ENCODE data around the gene PTPRB.

The PTPRB gene

DNA sequence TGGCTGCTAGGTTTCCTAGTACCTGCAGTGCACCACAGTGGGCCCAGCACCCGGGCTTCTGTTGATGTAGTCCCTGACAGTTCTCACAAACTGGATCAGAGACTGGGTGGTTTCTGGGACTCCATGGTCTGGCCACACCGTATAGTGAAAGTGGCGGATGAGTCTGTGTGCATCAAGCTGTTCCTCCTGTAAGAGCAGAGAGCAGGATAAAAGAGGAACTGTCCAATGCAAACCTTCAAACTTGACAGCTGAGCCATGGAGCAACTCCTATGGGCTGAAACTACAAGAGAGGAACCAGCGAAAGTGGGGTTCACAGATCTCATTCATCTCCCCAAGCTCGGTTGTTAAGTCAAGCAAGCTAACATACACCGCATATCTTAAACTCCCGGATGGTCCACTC lies 102.8 kb downstream of the PTPRB start:
- ChIA-PET CTCF (no interaction called here), POLR2A (no interaction called here)
- H3K4me3 ChIP-seq (ENCODE audit: low read depth, low read length): no peak overlapping the region
- H3K27ac ChIP-seq (ENCODE audit: extremely low read depth, low read depth, low read length): no peak overlapping the region
- H3K9me3 ChIP-seq (ENCODE audit: control insufficient read depth, insufficient read depth, low read depth, low read length): no peaks in the 10 kb centered on the region
- no peaks in the 10 kb centered on the region for H3K36me3 ChIP-seq (ENCODE audit: control insufficient read depth in 2 of 2, insufficient read depth in 1 of 2, low read length in 2 of 2)
- no peaks in the 10 kb centered on the region for H3K4me1 ChIP-seq (ENCODE audit: control insufficient read depth, insufficient read depth, low read length)
- TF ChIP-seq, protein P1, sequence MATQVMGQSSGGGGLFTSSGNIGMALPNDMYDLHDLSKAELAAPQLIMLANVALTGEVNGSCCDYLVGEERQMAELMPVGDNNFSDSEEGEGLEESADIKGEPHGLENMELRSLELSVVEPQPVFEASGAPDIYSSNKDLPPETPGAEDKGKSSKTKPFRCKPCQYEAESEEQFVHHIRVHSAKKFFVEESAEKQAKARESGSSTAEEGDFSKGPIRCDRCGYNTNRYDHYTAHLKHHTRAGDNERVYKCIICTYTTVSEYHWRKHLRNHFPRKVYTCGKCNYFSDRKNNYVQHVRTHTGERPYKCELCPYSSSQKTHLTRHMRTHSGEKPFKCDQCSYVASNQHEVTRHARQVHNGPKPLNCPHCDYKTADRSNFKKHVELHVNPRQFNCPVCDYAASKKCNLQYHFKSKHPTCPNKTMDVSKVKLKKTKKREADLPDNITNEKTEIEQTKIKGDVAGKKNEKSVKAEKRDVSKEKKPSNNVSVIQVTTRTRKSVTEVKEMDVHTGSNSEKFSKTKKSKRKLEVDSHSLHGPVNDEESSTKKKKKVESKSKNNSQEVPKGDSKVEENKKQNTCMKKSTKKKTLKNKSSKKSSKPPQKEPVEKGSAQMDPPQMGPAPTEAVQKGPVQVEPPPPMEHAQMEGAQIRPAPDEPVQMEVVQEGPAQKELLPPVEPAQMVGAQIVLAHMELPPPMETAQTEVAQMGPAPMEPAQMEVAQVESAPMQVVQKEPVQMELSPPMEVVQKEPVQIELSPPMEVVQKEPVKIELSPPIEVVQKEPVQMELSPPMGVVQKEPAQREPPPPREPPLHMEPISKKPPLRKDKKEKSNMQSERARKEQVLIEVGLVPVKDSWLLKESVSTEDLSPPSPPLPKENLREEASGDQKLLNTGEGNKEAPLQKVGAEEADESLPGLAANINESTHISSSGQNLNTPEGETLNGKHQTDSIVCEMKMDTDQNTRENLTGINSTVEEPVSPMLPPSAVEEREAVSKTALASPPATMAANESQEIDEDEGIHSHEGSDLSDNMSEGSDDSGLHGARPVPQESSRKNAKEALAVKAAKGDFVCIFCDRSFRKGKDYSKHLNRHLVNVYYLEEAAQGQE (tag by site-specific recombination; IDR thresholded peaks at IDR 0.05): peak; percentile 45; the same call in 1 of the 2 replicates
- no peak for TF ChIP-seq TRIM28 (IDR thresholded peaks at IDR 0.05; ENCODE audit: borderline replicate concordance, low read length)
- no peak for TF ChIP-seq ZNF335 (tag by site-specific recombination; conservative IDR thresholded peaks at IDR 0.05)
- TF ChIP-seq ZNF132 (tag by site-specific recombination; IDR thresholded peaks at IDR 0.05; ENCODE audit: borderline replicate concordance): no peak
- no peak for TF ChIP-seq ZNF561 (tag by site-specific recombination; IDR thresholded peaks at IDR 0.05; ENCODE audit: borderline replicate concordance)

- no peak overlapping the region for H3K27ac ChIP-seq (ENCODE audit: extremely low read depth, low read depth, low read length)
- no peaks in the 10 kb centered on the region for H3K4me1 ChIP-seq (ENCODE audit: control insufficient read depth, insufficient read depth, low read length)
- H3K9me3 ChIP-seq (ENCODE audit: control insufficient read depth, insufficient read depth, low read depth, low read length): no peaks in the 10 kb centered on the region
- H3K4me3 ChIP-seq (ENCODE audit: low read depth, low read length): no peak overlapping the region
- POLR2A ChIA-PET: no interaction called here
- CTCF ChIA-PET: no interaction called here
- no peaks in the 10 kb centered on the region for H3K36me3 ChIP-seq (ENCODE audit: control insufficient read depth in 2 of 2, insufficient read depth in 1 of 2, low read length in 2 of 2)
- TF ChIP-seq ZNF555 (tag by site-specific recombination; conservative IDR thresholded peaks at IDR 0.05) (no peak), ZNF639 (tag by site-specific recombination; IDR thresholded peaks at IDR 0.05) (no peak), PRDM10 (tag by site-specific recombination; IDR thresholded peaks at IDR 0.05) (no peak), ZNF184 (tag by site-specific recombination; IDR thresholded peaks at IDR 0.05) (no peak), ZNF747 (tag by site-specific recombination; IDR thresholded peaks at IDR 0.05) (no peak), ZNF26 (tag by site-specific recombination; IDR thresholded peaks at IDR 0.05) (no peak), ZNF10 (tag by site-specific recombination; IDR thresholded peaks at IDR 0.05) (no peak), ZNF274 (IDR thresholded peaks at IDR 0.05; ENCODE audit: low read length) (no peak), ZNF274 (tag by site-specific recombination; IDR thresholded peaks at IDR 0.05; ENCODE audit: borderline replicate concordance) (no peak)
- TF ChIP-seq, protein P2, sequence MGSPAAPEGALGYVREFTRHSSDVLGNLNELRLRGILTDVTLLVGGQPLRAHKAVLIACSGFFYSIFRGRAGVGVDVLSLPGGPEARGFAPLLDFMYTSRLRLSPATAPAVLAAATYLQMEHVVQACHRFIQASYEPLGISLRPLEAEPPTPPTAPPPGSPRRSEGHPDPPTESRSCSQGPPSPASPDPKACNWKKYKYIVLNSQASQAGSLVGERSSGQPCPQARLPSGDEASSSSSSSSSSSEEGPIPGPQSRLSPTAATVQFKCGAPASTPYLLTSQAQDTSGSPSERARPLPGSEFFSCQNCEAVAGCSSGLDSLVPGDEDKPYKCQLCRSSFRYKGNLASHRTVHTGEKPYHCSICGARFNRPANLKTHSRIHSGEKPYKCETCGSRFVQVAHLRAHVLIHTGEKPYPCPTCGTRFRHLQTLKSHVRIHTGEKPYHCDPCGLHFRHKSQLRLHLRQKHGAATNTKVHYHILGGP (tag by site-specific recombination; IDR thresholded peaks at IDR 0.05): no peak
- TF ChIP-seq, protein P3, sequence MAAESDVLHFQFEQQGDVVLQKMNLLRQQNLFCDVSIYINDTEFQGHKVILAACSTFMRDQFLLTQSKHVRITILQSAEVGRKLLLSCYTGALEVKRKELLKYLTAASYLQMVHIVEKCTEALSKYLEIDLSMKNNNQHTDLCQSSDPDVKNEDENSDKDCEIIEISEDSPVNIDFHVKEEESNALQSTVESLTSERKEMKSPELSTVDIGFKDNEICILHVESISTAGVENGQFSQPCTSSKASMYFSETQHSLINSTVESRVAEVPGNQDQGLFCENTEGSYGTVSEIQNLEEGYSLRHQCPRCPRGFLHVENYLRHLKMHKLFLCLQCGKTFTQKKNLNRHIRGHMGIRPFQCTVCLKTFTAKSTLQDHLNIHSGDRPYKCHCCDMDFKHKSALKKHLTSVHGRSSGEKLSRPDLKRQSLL (tag by site-specific recombination; IDR thresholded peaks at IDR 0.05): no peak
- TF ChIP-seq, protein P4, sequence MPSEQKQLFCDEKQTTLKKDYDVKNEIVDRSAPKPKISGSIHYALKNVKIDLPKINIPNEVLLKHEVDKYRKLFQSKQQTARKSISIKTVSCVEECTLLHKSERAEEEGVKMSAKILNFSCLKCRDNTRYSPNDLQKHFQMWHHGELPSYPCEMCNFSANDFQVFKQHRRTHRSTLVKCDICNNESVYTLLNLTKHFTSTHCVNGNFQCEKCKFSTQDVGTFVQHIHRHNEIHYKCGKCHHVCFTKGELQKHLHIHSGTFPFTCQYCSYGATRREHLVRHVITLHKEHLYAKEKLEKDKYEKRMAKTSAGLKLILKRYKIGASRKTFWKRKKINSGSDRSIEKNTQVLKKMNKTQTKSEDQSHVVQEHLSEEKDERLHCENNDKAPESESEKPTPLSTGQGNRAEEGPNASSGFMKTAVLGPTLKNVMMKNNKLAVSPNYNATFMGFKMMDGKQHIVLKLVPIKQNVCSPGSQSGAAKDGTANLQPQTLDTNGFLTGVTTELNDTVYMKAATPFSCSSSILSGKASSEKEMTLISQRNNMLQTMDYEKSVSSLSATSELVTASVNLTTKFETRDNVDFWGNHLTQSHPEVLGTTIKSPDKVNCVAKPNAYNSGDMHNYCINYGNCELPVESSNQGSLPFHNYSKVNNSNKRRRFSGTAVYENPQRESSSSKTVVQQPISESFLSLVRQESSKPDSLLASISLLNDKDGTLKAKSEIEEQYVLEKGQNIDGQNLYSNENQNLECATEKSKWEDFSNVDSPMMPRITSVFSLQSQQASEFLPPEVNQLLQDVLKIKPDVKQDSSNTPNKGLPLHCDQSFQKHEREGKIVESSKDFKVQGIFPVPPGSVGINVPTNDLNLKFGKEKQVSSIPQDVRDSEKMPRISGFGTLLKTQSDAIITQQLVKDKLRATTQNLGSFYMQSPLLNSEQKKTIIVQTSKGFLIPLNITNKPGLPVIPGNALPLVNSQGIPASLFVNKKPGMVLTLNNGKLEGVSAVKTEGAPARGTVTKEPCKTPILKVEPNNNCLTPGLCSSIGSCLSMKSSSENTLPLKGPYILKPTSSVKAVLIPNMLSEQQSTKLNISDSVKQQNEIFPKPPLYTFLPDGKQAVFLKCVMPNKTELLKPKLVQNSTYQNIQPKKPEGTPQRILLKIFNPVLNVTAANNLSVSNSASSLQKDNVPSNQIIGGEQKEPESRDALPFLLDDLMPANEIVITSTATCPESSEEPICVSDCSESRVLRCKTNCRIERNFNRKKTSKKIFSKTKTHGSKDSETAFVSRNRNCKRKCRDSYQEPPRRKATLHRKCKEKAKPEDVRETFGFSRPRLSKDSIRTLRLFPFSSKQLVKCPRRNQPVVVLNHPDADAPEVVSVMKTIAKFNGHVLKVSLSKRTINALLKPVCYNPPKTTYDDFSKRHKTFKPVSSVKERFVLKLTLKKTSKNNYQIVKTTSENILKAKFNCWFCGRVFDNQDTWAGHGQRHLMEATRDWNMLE (tag by site-specific recombination; conservative IDR thresholded peaks at IDR 0.05; ENCODE audit: low read depth): no peak
Measured at GRCh38 chr12:70529647-70530046, 107.6 kb downstream of the PTPRB start.

Measured in HEK293 (cell line).